Lower leg skin (tissue), 3 donors: ENCODE data around the gene HPS4.

Experiments used
- POLR2A ChIP-seq, 2 donors: fragments of 450-650 bp; IDR thresholded peaks; one replicate each; pipeline ENCODE4 v1.6.1; 2016 to 2017; ENCODE audit warnings: antibody characterized with exemption in 2 of 2, mild to moderate bottlenecking in 1 of 2, moderate library complexity in 1 of 2
- TF ChIP-seq, protein P1 (sequence below), 3 donors: fragments of 450-650 bp; IDR thresholded peaks; one replicate each; pipeline ENCODE4 v1.5.1; 2016; ENCODE audit warnings: antibody characterized with exemption in 3 of 3, mild to moderate bottlenecking in 3 of 3, moderate library complexity in 2 of 3

DNA sequence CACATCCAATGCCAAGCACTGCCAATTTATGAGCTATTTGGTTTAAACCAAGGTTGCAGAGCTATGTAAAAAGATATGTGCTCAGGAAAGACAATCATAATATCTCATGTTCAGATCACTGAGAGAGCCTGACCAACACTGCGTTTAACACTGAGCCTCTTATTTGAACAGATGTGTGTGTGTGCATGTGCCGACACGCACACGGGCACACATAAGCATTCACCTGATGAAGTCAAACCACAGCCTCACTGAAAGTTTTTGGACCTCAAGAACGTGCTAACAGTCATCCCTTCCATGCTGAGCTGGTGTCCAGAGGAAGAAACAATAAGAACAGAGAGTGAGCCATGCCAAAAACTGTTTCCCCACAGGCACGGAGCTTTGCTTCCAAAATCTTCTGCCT is 23.4 kb downstream of the HPS4 start:
- TF ChIP-seq, protein P1, sequence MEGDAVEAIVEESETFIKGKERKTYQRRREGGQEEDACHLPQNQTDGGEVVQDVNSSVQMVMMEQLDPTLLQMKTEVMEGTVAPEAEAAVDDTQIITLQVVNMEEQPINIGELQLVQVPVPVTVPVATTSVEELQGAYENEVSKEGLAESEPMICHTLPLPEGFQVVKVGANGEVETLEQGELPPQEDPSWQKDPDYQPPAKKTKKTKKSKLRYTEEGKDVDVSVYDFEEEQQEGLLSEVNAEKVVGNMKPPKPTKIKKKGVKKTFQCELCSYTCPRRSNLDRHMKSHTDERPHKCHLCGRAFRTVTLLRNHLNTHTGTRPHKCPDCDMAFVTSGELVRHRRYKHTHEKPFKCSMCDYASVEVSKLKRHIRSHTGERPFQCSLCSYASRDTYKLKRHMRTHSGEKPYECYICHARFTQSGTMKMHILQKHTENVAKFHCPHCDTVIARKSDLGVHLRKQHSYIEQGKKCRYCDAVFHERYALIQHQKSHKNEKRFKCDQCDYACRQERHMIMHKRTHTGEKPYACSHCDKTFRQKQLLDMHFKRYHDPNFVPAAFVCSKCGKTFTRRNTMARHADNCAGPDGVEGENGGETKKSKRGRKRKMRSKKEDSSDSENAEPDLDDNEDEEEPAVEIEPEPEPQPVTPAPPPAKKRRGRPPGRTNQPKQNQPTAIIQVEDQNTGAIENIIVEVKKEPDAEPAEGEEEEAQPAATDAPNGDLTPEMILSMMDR (IDR thresholded peaks at IDR 0.05), result no peak
- TF ChIP-seq POLR2A (IDR thresholded peaks at IDR 0.05), result no peak
